Measurements from ENCODE around the gene PATL2.

- TF ChIP-seq POLR2A (IDR thresholded peaks at IDR 0.05) (no peak), CTCF (IDR thresholded peaks at IDR 0.05) (no peak)
Measured at GRCh38 chr15:44646460-44646859, 64.7 kb downstream of the PATL2 start.

Measured in vagina (tissue), 2 donors.